GM13976 (cell line): ENCODE data around the gene GPC6.

Source experiments
- DNase-seq: peaks from one replicate; pipeline ENCODE4 v3.0.0; 2012; ENCODE audit warnings: low spot score
- CTCF ChIP-seq: IDR thresholded peaks from 2 replicates; pipeline ENCODE4 v1.5.1; 2012; ENCODE audit warnings: borderline replicate concordance, mild to moderate bottlenecking; ENCODE audit not compliant: insufficient read depth; ENCODE audit errors: extremely low read depth, missing control alignments, control extremely low read depth
- in situ Hi-C: fragments of 300-500 bp; cut with MboI; formaldehyde crosslinking; loops from one replicate; pipeline ENCODE4 v1.12.0; 2022; ENCODE audit warnings: low sequenced_read_pairs, mixed read lengths, inconsistent platforms; ENCODE audit not compliant: unreplicated experiment

Gene GPC6

GRCh38 chr13:93220073-93220472 is 6.5 kb upstream of the GPC6 start:
- in situ Hi-C loops = no loop called here
- no peak for DNase-seq
- no peak for TF ChIP-seq CTCF

GRCh38 chr13:93222976-93223375 is 3.6 kb upstream of the GPC6 start:
- no peak for DNase-seq
- in situ Hi-C loops = no loop called here

GRCh38 chr13:93224535-93224934 is 2.1 kb upstream of the GPC6 start:
- DNase-seq = no peak
- TF ChIP-seq CTCF = no peak
- in situ Hi-C loops = no loop called here

More at GRCh38 chr13:93222976-93223375, 3.6 kb upstream of the GPC6 start:
- no peak for TF ChIP-seq CTCF

GRCh38 chr13:93225610-93226009 is 997 bp upstream of the GPC6 start:
- no peak for DNase-seq
- in situ Hi-C loops = no loop called here
- TF ChIP-seq CTCF = no peak

GRCh38 chr13:93226065-93226622 is 463 bp upstream of the GPC6 start:
- in situ Hi-C loops = no loop called here
- no peak for TF ChIP-seq CTCF
- DNase-seq = no peak

- in situ Hi-C loops = no loop called here
- DNase-seq = peak; percentile 14
- TF ChIP-seq CTCF = no peak
Measured at GRCh38 chr13:93227280-93227877, 772 bp downstream of the GPC6 start.
